HepG2 (cell line): ENCODE measurements around the gene INF2. TPM values are rescaled to one million over a fixed set of nuclear protein-coding genes. Genes with fewer than 3 reads are reported as not detected.

Experiments
- microRNA-seq: library from miRNA; unstranded; fragments of <30 nt; microRNA quantifications from one replicate; pipeline ENCODE4, GENCODE V29; 2020
- polyA plus RNA-seq, 8 experiments: library from polyadenylated mRNA; depleted of rRNA in 3 of 8; stranded (reverse) in 7 of 8; unstranded in 1 of 8; fragments of >200 nt; fragmentation: Illumina TruSeq in 4 of 8; extraction: Trizol in 4 of 8; gene quantifications; 2 replicates each; pipeline versions ENCODE4 v1.2.1 to v1.2.3, GENCODE V29; 2011 to 2016; ENCODE audit warnings: low read depth in 4 of 8, missing spikeins in 1 of 8, mixed read lengths in 1 of 8; ENCODE audit not compliant: insufficient read depth in 1 of 8
- small RNA-seq, 3 experiments: library from RNA; depleted of rRNA; stranded (forward); fragments of <200 nt; gene quantifications; one replicate each; pipeline ENCODE3, GENCODE V24; 2012; ENCODE audit warnings: low read depth in 2 of 3, low replicate concordance in 1 of 3; ENCODE audit not compliant: insufficient read length in 3 of 3, insufficient read depth in 2 of 3
- total RNA-seq, 5 experiments: library from RNA; depleted of rRNA; stranded (reverse); fragments of >200 nt; fragmentation: Illumina TruSeq; extraction: Trizol; gene quantifications; 2 replicates each; pipeline ENCODE4 v1.2.3, GENCODE V29; 2016; ENCODE audit warnings: low read depth in 1 of 5

INF2 gene
- total and polyA plus RNA-seq, 2 of the 13 experiments (the other 11 are each of a cell fraction or from before 2014, with no cell fraction given), result 16.4 to 26.4 TPM

Small RNAs within 50 kb of the gene (microRNA-seq; reads per million reads assigned to microRNA genes)
- not detected for gene MIR4710

Small RNAs within 50 kb of the gene (small RNA-seq; reads per million reads assigned to genes)
- 0 reads per million in 3 experiments for gene MIR4710

Other genes starting within 250 kb of the INF2 start
- not detected in 2 replicates for gene C14orf180, start 109.9 kb upstream of the INF2 start, total RNA-seq (2016; rRNA removed; fragmentation: Illumina TruSeq; extraction: Trizol)
- gene C14orf180, start 109.9 kb upstream of the INF2 start, polyA plus RNA-seq (2011; rRNA removed), result not detected in 2 replicates
- not detected in 2 replicates for gene TMEM179, start 84.8 kb upstream of the INF2 start, total RNA-seq (2016; rRNA removed; fragmentation: Illumina TruSeq; extraction: Trizol)
- not detected in 2 replicates for gene TMEM179, start 84.8 kb upstream of the INF2 start, polyA plus RNA-seq (2011; rRNA removed)
- 0.98 and 1.0 TPM in 2 replicates for gene ADSS1, start 34.6 kb downstream of the INF2 start, total RNA-seq (2016; rRNA removed; fragmentation: Illumina TruSeq; extraction: Trizol)
- gene ADSS1, start 34.6 kb downstream of the INF2 start, polyA plus RNA-seq (2011; rRNA removed), result 36.7 and 45.2 TPM in 2 replicates
- 153 and 186 TPM in 2 replicates for gene SIVA1, start 63.5 kb downstream of the INF2 start, total RNA-seq (2016; rRNA removed; fragmentation: Illumina TruSeq; extraction: Trizol)
- gene SIVA1, start 63.5 kb downstream of the INF2 start, polyA plus RNA-seq (2011; rRNA removed), result 123 and 142 TPM in 2 replicates
- 85.7 and 96.2 TPM in 2 replicates for gene AKT1, start 106.1 kb downstream of the INF2 start, total RNA-seq (2016; rRNA removed; fragmentation: Illumina TruSeq; extraction: Trizol)
- gene AKT1, start 106.1 kb downstream of the INF2 start, polyA plus RNA-seq (2011; rRNA removed), result 116 and 135 TPM in 2 replicates
- 3.2 and 4.2 TPM in 2 replicates for gene ZBTB42, start 111.5 kb downstream of the INF2 start, total RNA-seq (2016; rRNA removed; fragmentation: Illumina TruSeq; extraction: Trizol)
- 2.8 and 4.0 TPM in 2 replicates for gene ZBTB42, start 111.5 kb downstream of the INF2 start, polyA plus RNA-seq (2011; rRNA removed)
- gene CEP170B, start 175.7 kb downstream of the INF2 start, total RNA-seq (2016; rRNA removed; fragmentation: Illumina TruSeq; extraction: Trizol), result 4.4 and 8.8 TPM in 2 replicates
- gene CEP170B, start 175.7 kb downstream of the INF2 start, polyA plus RNA-seq (2011; rRNA removed), result 4.3 and 6.2 TPM in 2 replicates
- not detected in 2 replicates for gene PLD4, start 235.3 kb downstream of the INF2 start, total RNA-seq (2016; rRNA removed; fragmentation: Illumina TruSeq; extraction: Trizol)
- not detected in 2 replicates for gene PLD4, start 235.3 kb downstream of the INF2 start, polyA plus RNA-seq (2011; rRNA removed)